ENCODE results near the gene TAS1R2.

TAS1R2 gene

DNA sequence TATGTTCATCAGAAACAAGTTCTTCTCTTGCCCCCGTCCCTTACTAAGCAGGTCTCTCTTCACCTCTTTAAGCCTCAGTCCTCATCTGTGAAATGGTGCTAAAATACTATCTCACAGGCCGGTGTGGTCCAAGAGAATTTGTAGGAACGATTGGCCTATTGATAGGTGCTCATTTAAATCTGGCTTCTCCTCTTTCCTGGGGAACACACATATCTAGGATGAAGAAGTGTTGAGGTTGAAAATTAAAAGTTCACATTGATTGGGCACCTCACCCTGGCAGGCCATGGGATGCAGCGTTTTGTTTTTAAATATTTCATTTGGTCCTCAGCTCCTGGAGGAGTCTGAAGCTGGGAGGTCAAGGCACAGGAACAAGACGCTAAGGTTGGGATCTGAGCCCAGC is 8.9 kb upstream of the TAS1R2 start:
- H3K27ac ChIP-seq = no peak overlapping the region

DNA sequence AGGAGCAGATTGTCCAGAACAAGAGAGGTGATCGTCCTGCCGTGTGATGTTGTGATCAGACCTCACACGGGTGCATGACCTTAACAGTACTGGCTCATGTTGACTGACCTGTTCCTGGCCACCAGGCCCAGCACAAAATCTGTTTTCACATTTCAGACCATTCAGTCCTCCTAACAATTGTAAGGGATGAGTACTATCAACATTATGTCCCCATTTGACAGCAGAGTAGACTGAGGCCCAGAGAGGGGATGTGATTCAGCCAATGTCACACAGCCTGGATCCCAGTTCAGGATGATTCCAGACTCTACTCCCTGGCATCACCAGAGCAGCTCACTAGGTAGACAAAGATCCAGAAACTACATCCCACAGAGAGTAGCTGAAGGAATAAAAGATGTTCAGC is 7.4 kb upstream of the TAS1R2 start:
- ChIA-PET CTCF (no interaction called here), POLR2A (ENCODE audit: low non-redundant PET) (no interaction called here)
- TF ChIP-seq, protein P1, sequence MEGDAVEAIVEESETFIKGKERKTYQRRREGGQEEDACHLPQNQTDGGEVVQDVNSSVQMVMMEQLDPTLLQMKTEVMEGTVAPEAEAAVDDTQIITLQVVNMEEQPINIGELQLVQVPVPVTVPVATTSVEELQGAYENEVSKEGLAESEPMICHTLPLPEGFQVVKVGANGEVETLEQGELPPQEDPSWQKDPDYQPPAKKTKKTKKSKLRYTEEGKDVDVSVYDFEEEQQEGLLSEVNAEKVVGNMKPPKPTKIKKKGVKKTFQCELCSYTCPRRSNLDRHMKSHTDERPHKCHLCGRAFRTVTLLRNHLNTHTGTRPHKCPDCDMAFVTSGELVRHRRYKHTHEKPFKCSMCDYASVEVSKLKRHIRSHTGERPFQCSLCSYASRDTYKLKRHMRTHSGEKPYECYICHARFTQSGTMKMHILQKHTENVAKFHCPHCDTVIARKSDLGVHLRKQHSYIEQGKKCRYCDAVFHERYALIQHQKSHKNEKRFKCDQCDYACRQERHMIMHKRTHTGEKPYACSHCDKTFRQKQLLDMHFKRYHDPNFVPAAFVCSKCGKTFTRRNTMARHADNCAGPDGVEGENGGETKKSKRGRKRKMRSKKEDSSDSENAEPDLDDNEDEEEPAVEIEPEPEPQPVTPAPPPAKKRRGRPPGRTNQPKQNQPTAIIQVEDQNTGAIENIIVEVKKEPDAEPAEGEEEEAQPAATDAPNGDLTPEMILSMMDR (conservative IDR thresholded peaks at IDR 0.05; ENCODE audit: low read depth) = no peak

More for the DNA sequence above, 8.9 kb upstream of the TAS1R2 start:
- POLR2A ChIA-PET (ENCODE audit: low non-redundant PET) = no interaction called here
- no peak for DNase-seq (ENCODE audit: low spot score)
- CTCF ChIA-PET = no interaction called here
- TF ChIP-seq, protein P1 (conservative IDR thresholded peaks at IDR 0.05; ENCODE audit: low read depth) = no peak

DNA sequence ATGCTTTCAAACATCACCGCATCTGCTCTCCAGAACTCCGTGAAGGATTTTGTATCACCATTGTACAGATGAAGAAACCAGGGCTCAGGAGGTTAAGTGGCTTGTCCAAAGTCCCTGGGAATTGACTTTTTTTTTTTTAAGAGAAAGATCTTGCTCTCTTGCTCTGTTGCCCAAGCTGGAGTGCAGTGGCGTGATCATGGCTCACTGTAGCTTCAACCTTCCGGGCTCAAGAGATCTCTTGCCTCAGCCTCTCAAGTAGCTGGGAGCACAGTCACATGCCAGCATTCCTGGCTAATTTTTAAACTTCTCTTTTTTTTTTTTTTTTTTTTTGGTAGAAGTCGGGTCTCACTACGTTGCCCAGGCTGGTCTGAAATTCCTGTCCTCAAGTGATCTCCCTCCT is 6.9 kb upstream of the TAS1R2 start:
- POLR2A ChIA-PET (ENCODE audit: low non-redundant PET) = no interaction called here
- TF ChIP-seq, protein P1 (conservative IDR thresholded peaks at IDR 0.05; ENCODE audit: low read depth) = no peak
- CTCF ChIA-PET = no interaction called here
- DNase-seq (ENCODE audit: low spot score) = no peak
- H3K27ac ChIP-seq = no peak overlapping the region

More for the DNA sequence above, 7.4 kb upstream of the TAS1R2 start:
- H3K27ac ChIP-seq = no peak overlapping the region
- no peak for DNase-seq (ENCODE audit: low spot score)

- no peak for DNase-seq (ENCODE audit: low spot score)
- ChIA-PET POLR2A (ENCODE audit: low non-redundant PET) (no interaction called here), CTCF (no interaction called here)
- no peak overlapping the region for H3K27ac ChIP-seq
- TF ChIP-seq, protein P1 (conservative IDR thresholded peaks at IDR 0.05; ENCODE audit: low read depth) = no peak
These were observed 5.7 kb upstream of the TAS1R2 start for GRCh38 chr1:18865176-18865575.

DNA sequence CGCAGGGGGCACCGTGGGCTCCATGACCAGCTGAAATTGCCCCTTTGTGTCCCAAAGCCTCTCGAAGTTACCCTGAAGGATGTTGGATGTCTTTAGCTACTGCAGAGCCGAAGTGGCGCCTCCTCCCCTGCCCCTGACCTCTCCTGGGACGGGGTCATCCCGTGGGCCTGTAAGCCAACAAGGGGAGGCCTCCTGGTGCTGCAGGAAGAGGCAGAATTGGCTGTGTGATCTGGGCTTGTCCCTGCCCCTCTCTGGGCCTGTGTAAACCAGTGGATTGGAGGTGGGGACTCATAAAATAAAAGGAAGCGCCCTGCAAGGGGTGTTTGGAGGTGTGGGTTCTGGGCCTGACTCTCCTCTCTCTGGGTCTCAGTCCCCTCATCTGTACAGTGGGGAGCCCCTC is 2.1 kb upstream of the TAS1R2 start:
- TF ChIP-seq, protein P1 (conservative IDR thresholded peaks at IDR 0.05; ENCODE audit: low read depth) = no peak
- no peak overlapping the region for H3K27ac ChIP-seq
- ChIA-PET CTCF (interaction anchor here (0.7 kb wide), 1 partner anchor 36 kb away, joined by 4 read pairs; no protein-coding TSS in a partner anchor), POLR2A (ENCODE audit: low non-redundant PET) (interaction anchor here (0.5 kb wide), 1 partner anchor 656 kb away, joined by 3 read pairs; no protein-coding TSS in a partner anchor)
- no peak for DNase-seq (ENCODE audit: low spot score)

DNA sequence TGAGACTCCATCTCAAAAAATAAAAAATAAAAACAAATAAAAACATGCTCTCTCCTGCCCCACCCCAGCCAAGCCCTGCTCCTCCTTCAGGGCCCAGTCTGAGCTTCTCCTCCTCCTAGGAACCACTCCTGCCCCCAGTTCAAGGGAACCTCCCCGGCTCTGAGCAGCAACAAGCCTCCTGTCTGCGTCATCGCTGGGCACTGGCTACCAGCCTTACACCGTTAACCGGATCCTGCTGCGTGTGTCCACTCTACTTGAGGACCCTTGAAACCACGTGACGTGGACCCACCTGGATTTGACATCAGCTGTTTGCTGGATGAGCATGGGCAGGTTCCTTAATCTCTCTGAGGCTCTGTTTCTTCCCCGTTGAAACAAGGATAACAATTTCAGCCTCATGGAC is 1.6 kb upstream of the TAS1R2 start:
- ChIA-PET CTCF (no interaction called here), POLR2A (ENCODE audit: low non-redundant PET) (interaction anchor here (0.5 kb wide), 1 partner anchor 656 kb away, joined by 3 read pairs; no protein-coding TSS in a partner anchor)
- DNase-seq (ENCODE audit: low spot score) = no peak
- H3K27ac ChIP-seq = no peak overlapping the region
- TF ChIP-seq, protein P1 (conservative IDR thresholded peaks at IDR 0.05; ENCODE audit: low read depth) = no peak

Measured in RWPE1 (cell line).